B cell (primary cell): ENCODE measurements around the gene PSG4. TPM values are rescaled to one million over a fixed set of nuclear protein-coding genes. Genes with fewer than 3 reads are reported as not detected.
"Not testable (repeated sequence)": the region's sequence is repeated elsewhere in the genome, so short reads cannot be mapped to it uniquely, and the experiment has no call there.

Source experiments
- ATAC-seq: fragments of 200-7000 bp; cut with Tn5 transposase; one replicate; pipeline ENCODE4 v1.10.0; 2021; ENCODE audit warnings: low read depth, mild to moderate bottlenecking, moderate number of reproducible peaks, moderate library complexity
- CTCF ChIA-PET: fragments of 350-600 bp; sonication (Branson Sonifier 250); formaldehyde crosslinking; loops from one replicate; lab custom pipeline; 2021; ENCODE audit warnings: antibody characterized with exemption, inconsistent platforms; lab: Charles Lee
- POLR2A ChIA-PET: fragments of 350-600 bp; sonication (Branson Sonifier 250); formaldehyde crosslinking; loops from one replicate; lab custom pipeline; 2021; ENCODE audit warnings: antibody characterized with exemption; lab: Charles Lee
- DNase-seq: peaks from one replicate; pipeline ENCODE4 v3.0.0; 2013
- H2AFZ ChIP-seq: 2 replicates; pipeline ENCODE4 v1.6.1; 2012; ENCODE audit warnings: mild to moderate bottlenecking, low read depth, low read length; ENCODE audit not compliant: insufficient read depth, poor library complexity, severe bottlenecking
- H3K27ac ChIP-seq, 2 donors: 1 replicate in 1 of 2; 2 replicates in 1 of 2; pipeline ENCODE4 v1.5.1; 2012 to 2013; ENCODE audit warnings: low read length in 2 of 2, mild to moderate bottlenecking in 2 of 2, moderate library complexity in 1 of 2
- H3K27me3 ChIP-seq, 4 experiments: fragments of 200-600 bp in 1 of 4; sonication (generic) in 1 of 4; replicated peaks in 1 of 4; 1 replicate in 2 of 4; 2 replicates in 2 of 4; pipeline versions ENCODE4 v1.6.1 to v1.7.0; 2013 to 2016; ENCODE audit warnings: low read length in 3 of 4, mild to moderate bottlenecking in 2 of 4, mixed read lengths in 1 of 4, moderate library complexity in 1 of 4; ENCODE audit not compliant: insufficient read depth in 4 of 4, control insufficient read depth in 3 of 4; ENCODE audit errors: control extremely low read depth in 1 of 4
- H3K36me3 ChIP-seq, 2 experiments: replicated peaks in 1 of 2; 1 replicate in 1 of 2; 2 replicates in 1 of 2; pipeline versions ENCODE4 v1.6.1 to v1.7.1; 2013; ENCODE audit warnings: low read length in 1 of 2; ENCODE audit not compliant: insufficient read depth in 2 of 2, control insufficient read depth in 1 of 2; ENCODE audit errors: control extremely low read depth in 1 of 2, extremely low read depth in 1 of 2
- H3K4me1 ChIP-seq, 2 donors: fragments of 200-600 bp in 1 of 2; sonication (generic) in 1 of 2; 1 replicate in 1 of 2; 2 replicates in 1 of 2; pipeline versions ENCODE4 v1.5.1 to v1.6.1; 2013 to 2017; ENCODE audit warnings: low read length in 2 of 2; ENCODE audit not compliant: control insufficient read depth in 2 of 2, insufficient read depth in 2 of 2
- H3K4me2 ChIP-seq: replicated peaks from 2 replicates; pipeline ENCODE3; 2012; ENCODE audit warnings: mild to moderate bottlenecking, low read depth, low read length; ENCODE audit not compliant: poor library complexity, severe bottlenecking
- H3K4me3 ChIP-seq, 5 experiments: fragments of 200-600 bp in 1 of 5; sonication (generic) in 1 of 5; 1 replicate in 3 of 5; 2 replicates in 2 of 5; pipeline versions ENCODE4 v1.5.1 to v1.7.0; 2011 to 2016; ENCODE audit warnings: low read length in 4 of 5, mild to moderate bottlenecking in 4 of 5, low read depth in 2 of 5, control low read depth in 1 of 5, moderate library complexity in 1 of 5; ENCODE audit not compliant: insufficient read depth in 1 of 5; ENCODE audit errors: control extremely low read depth in 1 of 5, extremely low read depth in 1 of 5
- H3K79me2 ChIP-seq: fragments of 200-600 bp; sonication (generic); one replicate; pipeline ENCODE4 v1.6.0; 2016; ENCODE audit warnings: low read length; ENCODE audit not compliant: control insufficient read depth, insufficient read depth
- H3K9ac ChIP-seq: fragments of 200-600 bp; sonication (generic); 2 replicates; pipeline ENCODE4 v1.6.1; 2017; ENCODE audit warnings: mild to moderate bottlenecking, low read length, moderate library complexity
- H3K9me3 ChIP-seq, 3 donors: one replicate each; pipeline versions ENCODE4 v1.6.1 to v1.7.1; 2013; ENCODE audit warnings: low read length in 2 of 3; ENCODE audit not compliant: control insufficient read depth in 2 of 3, insufficient read depth in 1 of 3; ENCODE audit errors: control extremely low read depth in 1 of 3
- H4K20me1 ChIP-seq: 2 replicates; pipeline ENCODE4 v1.6.0; 2012; ENCODE audit warnings: mild to moderate bottlenecking, low read length; ENCODE audit not compliant: insufficient read depth, control insufficient read depth, poor library complexity, severe bottlenecking
- H3K27ac Mint-ChIP-seq: one replicate; pipeline ENCODE4 v1.8.0; 2021; ENCODE audit warnings: mixed read lengths
- H3K27me3 Mint-ChIP-seq: one replicate; pipeline ENCODE4 v1.8.0; 2021; ENCODE audit warnings: mixed read lengths
- H3K4me1 Mint-ChIP-seq: one replicate; pipeline ENCODE4 v1.8.0; 2021; ENCODE audit warnings: mixed read lengths
- H3K4me3 Mint-ChIP-seq: one replicate; pipeline ENCODE4 v1.8.0; 2021; ENCODE audit warnings: mixed read lengths
- H3K9me3 Mint-ChIP-seq: one replicate; pipeline ENCODE4 v1.8.0; 2022; ENCODE audit warnings: mixed read lengths; ENCODE audit not compliant: insufficient read depth
- WGBS: methylation state at CpG from one replicate; pipeline ENCODE4 v1.1.5; 2013; ENCODE audit warnings: missing lambda C conversion rate; ENCODE audit not compliant: insufficient coverage; 5-methylcytosine and 5-hydroxymethylcytosine counted together
- intact Hi-C: fragments of 100-400 bp; cut with micrococcal nuclease; formaldehyde crosslinking; loops from one replicate; pipeline ENCODE4 v1.10.0; 2022
- polyA plus RNA-seq: library from polyadenylated mRNA; depleted of rRNA; stranded (reverse); fragments of >200 nt; gene quantifications from 2 replicates; pipeline ENCODE4 v1.2.3, GENCODE V29; 2012
- total RNA-seq, 2 donors: library from RNA; stranded (reverse); fragments of 120-200 nt in 1 of 2; gene quantifications; 1 replicate in 1 of 2; 2 replicates in 1 of 2; pipeline versions ENCODE4 v1.2.3 to v1.2.4, GENCODE V29; 2013 to 2022

Gene PSG4
- total and polyA plus RNA-seq, 2 donors (not counting 1 experiment from before 2014, with no cell fraction given), result not detected

- H3K4me3 ChIP-seq, H3K9me3 ChIP-seq, H3K4me2 ChIP-seq, H2AFZ ChIP-seq, H3K36me3 ChIP-seq, H3K9ac ChIP-seq, ATAC-seq, DNase-seq, H4K20me1 ChIP-seq, H3K27me3 Mint-ChIP-seq, H3K9me3 Mint-ChIP-seq, H3K27me3 ChIP-seq, CTCF ChIA-PET, H3K4me1 Mint-ChIP-seq, POLR2A ChIA-PET, H3K27ac Mint-ChIP-seq, H3K27ac ChIP-seq, intact Hi-C loops, H3K4me1 ChIP-seq, H3K79me2 ChIP-seq, H3K4me3 Mint-ChIP-seq: not testable (repeated sequence)
- 90% methylated on average over 1 of the region's 2 CpGs for WGBS
Observed at GRCh38 chr19:43201891-43202290, 3.5 kb downstream of the PSG4 start.

- ATAC-seq, H3K4me1 Mint-ChIP-seq, H3K27me3 ChIP-seq, H3K27me3 Mint-ChIP-seq, H3K36me3 ChIP-seq, intact Hi-C loops, H3K27ac Mint-ChIP-seq, H3K4me3 Mint-ChIP-seq, H3K27ac ChIP-seq, DNase-seq, H4K20me1 ChIP-seq, H3K4me2 ChIP-seq, CTCF ChIA-PET, H3K9me3 Mint-ChIP-seq, H3K4me3 ChIP-seq, H3K79me2 ChIP-seq, H3K9me3 ChIP-seq, H3K9ac ChIP-seq, POLR2A ChIA-PET, H2AFZ ChIP-seq, H3K4me1 ChIP-seq: not testable (repeated sequence)
- WGBS, result 90% methylated on average over 5 of the region's 7 CpGs
Observed at GRCh38 chr19:43201337-43201801, 4.1 kb downstream of the PSG4 start.
